Activated CD8-positive, alpha-beta memory T cell treated with anti-CD3 and anti-CD28 coated beads for 24 hours (primary cell): ENCODE results near the gene KCNQ1.

Source experiments
- DNase-seq: peaks from one replicate; pipeline ENCODE4 v3.0.0-alpha.2; 2020

KCNQ1 gene

DNA sequence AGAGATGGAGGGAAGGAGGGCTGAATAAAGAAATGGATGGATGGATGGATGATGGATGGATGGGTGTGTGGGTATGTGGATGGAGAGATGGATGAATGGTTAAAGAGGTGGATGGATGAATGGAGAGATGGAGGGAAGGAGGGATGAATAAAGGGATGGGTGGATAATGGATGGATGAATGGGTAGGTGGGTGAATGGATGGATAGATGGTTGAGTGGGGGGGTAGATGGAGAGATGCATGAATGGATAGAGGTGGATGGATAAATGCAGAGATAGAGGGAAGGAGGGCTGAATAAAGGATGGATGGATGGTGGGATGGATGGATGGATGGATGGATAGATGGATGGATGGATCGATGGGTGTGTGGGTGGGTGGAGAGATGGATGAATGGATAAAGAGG lies 369.2 kb downstream of the KCNQ1 start:
- no peak for DNase-seq

GRCh38 chr11:2814751-2815150 lies 369.9 kb downstream of the KCNQ1 start:
- DNase-seq = no peak

DNA sequence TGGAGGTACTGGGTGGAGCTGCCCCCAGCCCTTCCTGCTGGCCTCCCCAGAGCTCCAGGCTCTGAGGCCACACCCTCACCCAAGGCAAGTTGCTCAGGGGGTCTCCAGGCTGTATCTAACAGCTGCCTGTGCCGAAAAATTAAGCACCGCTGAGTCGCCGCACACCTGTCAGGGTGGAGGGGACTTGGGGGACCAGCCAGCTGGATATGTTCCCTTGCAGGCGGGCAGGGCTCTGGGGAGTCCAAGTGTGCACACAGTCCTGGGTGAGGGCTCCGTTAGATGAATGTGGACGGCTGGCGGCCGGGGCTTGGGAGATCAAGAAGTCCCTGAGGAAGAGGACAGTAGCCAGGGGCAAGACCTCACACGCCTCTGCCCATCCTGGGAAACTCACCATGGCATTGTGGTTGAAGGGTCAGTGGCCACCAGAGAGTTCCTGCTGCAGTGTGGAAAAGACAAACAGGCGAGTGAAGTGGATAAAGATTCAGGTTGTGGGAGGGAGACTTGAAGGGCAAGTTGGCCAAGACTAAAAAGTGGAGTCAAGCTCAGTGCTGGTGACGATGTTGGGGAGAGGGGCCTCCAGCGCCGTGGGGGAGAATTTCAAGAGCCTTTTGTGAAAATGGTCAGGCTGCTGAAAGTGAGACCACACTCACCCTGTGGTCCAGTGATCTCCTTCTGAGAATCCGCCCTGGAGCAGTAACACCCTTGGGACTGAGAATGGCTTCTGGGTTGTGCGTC lies 371.1 kb downstream of the KCNQ1 start:
- DNase-seq = no peak

DNA sequence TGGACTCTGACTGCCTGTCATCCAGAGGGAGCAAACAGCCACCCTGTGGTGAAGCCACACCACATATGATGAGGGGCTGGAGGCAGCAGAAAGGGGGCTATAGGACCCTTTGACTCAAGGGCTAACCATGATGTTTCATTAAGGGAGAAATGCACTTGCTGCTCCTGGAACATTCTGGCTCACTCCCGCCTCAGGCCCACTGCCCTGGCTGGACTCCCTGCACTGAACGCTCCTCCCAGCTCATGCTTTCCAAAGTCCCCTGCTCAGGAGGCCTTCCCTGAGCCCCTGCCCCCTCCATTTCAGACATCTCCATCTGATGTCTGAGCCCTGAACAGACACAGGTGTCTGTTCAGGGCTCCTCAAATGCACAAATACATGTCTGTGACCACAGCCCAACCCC lies 371.7 kb downstream of the KCNQ1 start:
- no peak for DNase-seq

DNA sequence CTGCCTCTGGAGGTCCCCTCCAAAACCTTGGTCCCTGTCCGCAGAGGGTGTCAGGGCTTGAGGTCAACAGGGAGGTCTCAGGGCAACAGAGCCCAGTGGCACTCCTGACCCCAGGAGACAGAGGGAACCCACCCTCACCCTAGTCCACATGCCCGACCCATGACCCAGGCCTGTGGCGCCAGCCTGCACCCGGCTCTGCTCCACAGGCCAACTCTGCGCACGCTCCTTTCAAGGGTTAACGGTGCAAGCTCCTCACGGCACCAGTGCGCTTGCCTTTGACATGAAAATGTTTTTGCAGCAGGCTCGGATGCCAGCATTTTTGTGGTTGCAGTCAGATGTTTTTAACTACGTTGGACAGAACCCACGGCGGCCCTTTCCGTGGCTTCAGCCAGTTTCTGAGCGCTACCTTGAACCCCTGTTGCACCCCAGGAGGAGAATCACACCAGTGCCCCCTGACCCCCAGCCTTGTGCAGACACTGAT lies 372.2 kb downstream of the KCNQ1 start:
- no peak for DNase-seq

GRCh38 chr11:2817431-2817830 lies 372.6 kb downstream of the KCNQ1 start:
- DNase-seq = no peak

- no peak for DNase-seq
Observed at GRCh38 chr11:2818021-2818420, 373.2 kb downstream of the KCNQ1 start.

- no peak for DNase-seq
Observed at GRCh38 chr11:2818503-2818902, 373.7 kb downstream of the KCNQ1 start.

DNA sequence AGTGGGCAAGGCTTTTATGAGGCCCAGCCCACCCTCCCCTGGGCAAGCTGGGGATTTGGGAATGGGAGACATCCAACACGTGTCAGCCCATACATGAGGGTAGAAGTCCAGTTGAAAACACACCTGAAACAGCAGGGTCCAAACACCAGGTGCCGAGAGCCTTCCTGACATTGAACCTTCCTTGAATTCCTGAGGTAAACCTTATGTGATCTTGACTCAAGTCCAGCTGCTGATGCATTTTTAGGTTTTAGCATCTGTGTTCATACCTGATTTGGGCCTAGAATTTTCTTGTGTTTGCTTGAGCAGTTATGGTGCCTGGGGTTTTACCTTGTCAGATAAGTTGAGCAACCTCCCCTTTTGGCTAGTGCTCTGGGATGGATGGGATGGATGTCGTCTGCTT lies 374.5 kb downstream of the KCNQ1 start:
- DNase-seq = no peak

- DNase-seq = no peak
Observed at GRCh38 chr11:2820976-2821375, 376.2 kb downstream of the KCNQ1 start.

DNA sequence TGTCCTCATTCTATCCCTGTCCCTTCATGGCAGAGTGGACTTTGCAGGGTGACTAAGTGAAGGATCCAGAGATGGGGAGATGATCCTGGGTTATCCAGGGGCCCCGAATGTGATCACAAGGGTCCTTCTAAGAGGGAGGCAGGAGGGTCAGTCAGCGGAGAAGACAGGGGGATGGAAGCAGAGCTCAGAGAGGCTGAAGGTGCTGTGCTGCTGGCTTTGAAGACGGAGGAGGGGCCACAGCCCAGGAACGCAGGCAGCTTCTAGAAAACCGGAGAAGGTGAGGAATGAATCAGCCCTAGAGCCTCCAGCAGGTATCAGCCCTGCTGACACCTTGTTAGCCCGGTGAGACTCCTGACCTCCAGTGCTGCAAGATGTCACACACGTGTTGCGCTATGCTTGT lies 377.1 kb downstream of the KCNQ1 start:
- no peak for DNase-seq

GRCh38 chr11:2824851-2825250 lies 380.0 kb downstream of the KCNQ1 start:
- DNase-seq = no peak

- no peak for DNase-seq
Observed at GRCh38 chr11:2825261-2825888, 380.6 kb downstream of the KCNQ1 start.

DNA sequence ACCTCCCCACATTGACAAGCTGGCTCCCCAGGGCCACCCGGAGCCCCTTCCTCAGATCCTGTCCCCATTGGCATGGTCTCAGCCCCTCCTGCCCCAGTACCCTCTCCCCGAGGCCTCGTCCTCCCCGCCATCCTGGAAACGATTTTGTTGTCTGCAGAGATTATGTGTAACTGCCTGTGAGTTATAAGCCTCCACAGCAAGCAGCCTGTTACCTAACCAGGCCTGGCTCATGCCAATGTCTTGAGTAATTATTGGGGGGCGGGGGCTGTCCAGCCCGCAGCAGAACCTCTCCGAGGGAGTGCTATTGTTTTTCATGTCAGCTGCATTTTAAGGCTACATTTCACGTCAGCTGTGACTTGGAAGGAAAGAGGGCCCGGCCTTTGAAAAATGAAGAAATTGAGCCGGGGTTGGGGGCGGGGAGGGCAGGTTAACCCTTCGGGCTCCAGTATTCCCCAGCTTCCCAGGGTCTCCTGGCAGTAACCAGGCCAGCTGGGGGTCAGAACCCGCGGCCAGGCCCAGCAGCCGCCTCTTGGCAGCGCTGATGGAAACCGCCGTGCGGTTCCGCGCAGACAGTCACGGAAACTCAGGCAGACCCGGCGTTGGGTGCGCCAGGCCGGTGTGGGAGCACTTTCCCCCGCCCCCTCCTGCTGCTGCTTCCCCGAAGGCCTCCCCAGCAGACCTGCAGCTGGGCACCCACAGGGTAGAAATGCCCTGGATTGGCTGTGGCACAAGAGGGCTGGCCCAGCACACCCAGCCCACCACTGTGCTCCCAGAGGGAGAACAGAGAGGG lies 381.3 kb downstream of the KCNQ1 start:
- DNase-seq = no peak

DNA sequence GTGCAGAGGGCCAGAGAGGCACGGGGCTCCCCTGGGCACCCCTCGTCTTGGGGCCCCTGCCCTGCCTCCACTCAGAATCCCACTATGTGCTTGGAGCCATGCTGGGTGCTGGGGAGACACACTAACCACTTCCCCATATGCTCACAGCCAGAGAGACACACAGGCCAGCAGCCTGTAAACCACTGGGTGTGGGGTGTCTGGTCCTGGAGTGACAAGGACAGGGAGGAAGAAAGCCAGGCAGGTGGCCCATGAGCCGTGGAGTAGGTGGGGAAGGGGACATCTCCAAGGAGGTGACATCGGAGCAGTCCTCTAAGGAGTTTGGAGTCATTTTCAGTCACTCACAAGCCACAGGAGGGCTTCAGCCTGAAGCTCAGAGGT lies 381.9 kb downstream of the KCNQ1 start:
- no peak for DNase-seq

DNA sequence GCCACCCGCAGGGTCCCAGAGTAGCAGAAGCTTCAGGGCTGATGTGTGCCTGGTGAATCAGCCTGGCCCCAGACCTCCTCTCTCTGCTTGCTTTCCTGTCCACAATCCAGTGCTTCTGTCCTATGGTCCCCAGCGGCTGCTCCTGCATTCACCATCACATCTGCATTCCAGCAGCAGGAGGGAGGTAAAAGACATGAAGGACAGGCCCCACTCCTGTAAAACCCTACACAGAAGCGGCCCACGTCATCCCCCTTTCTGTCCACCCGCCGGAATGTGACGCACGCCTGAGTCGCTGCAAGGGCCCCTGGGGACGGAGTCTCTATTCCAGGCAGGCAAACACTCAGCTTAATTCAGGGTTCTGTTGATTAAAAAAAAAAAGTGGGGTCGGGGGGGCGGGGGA lies 382.4 kb downstream of the KCNQ1 start:
- no peak for DNase-seq

DNA sequence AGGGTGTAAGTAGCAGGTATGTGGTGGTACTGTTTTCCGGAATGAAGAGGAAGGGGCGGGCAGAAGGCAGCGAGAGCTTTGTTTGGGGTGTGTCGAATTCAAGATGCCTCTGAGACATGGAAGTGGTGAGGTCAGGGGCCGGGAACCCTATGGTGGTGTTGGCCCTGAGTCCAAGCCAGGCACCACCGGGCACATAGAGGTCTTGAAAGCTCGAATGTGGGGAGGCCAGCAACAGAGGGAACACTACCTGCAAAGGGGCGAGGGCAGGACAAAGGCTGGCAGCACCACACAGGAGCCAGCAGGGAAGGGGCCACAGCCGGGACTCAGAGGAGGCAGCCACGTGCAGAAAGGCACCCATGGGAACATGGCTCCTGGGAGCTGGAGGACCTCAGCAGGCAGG lies 383.0 kb downstream of the KCNQ1 start:
- no peak for DNase-seq

- no peak for DNase-seq
Observed at GRCh38 chr11:2828585-2829330, 383.9 kb downstream of the KCNQ1 start.

- no peak for DNase-seq
Observed at GRCh38 chr11:2830030-2830812, 385.4 kb downstream of the KCNQ1 start.

DNA sequence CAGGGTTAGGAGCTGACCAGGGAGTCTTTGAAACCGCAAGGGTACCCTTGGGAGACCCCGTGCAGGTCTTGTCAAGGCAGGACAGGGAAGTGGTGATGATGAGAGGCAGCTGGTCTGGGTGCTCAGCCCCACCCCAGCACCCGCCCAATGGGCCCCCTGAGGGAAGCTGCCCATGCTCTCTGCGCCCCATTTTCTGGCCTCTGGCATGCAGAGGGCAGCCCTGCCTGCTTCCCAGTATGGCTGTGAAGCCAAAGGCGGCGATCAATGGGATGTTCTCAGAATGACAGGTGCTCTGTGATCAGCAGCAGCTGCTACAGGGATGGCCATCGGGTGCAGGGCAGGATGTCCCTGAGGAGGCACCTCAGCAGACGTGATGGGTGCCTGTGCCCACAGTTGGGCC lies 386.1 kb downstream of the KCNQ1 start:
- no peak for DNase-seq

DNA sequence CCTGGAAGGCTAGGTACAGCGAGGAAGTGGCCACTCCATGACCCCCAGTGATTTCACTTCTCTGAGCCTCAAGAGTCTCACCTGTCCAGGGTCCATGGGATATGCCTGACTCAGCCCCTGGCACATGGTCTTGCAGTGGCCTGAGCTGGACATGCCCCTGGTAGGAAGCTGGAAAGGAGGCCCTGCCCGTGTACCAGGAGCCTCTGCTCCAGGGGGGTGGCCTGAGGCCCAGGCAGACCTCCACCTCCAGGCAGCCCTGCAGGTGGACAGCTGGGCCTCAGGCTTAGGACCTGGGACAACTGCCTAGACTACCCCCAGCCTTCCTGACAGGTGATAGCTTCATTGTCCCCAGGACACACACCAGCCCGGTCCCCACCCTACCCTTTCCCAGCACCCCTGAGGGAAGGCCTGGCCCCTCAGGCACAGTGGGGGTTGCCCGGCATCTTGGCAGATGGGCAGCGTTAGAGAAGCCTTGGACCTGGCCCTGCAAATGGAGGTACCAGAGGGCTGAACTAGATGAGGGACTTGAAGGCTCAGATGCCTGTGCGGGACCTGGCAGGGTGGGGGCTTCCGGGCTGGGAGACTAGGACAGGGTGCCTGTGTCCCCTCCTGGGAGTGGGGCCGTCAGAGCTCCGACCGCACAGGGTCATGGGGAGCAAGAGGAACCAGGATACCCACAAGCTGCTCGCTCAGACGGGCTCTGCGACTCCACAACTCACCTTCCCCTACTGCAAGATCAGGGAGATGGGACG lies 387.1 kb downstream of the KCNQ1 start:
- DNase-seq = no peak
